Peyer's patch (tissue), 4 donors: Measurements from ENCODE around the gene RBM20.

Experiments used
- POLR2A ChIP-seq, 2 donors: fragments of 450-650 bp; IDR thresholded peaks; one replicate each; pipeline ENCODE4 v1.5.1; 2017; ENCODE audit warnings: antibody characterized with exemption in 2 of 2, mild to moderate bottlenecking in 2 of 2, moderate library complexity in 2 of 2
- TF ChIP-seq, protein P1 (sequence below), 6 experiments: fragments of 450-650 bp in 4 of 6; fragments of 200-600 bp in 2 of 6; sonication (generic) in 1 of 6; IDR thresholded peaks; one replicate each; pipeline ENCODE4 v1.5.1; 2017 to 2019; ENCODE audit warnings: antibody characterized with exemption in 6 of 6, mild to moderate bottlenecking in 3 of 6, moderate library complexity in 1 of 6

DNA sequence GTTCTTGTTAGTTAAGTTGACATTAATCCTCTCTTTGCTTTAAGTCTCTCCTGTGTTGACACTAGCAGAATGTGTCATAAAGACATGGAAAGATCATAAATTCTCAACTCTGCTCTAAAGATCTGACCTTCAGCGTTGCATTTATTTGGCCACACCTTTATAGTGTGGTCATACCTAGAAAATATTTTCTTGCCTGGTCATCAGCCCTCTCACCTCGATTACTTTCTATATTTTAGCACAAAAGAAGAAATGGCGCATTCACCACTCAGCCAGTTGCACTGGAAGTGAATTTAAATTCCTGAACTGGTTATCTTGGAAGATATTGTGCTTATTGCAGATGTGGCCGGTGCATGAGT is 130.9 kb downstream of the RBM20 start:
- TF ChIP-seq, protein P1, sequence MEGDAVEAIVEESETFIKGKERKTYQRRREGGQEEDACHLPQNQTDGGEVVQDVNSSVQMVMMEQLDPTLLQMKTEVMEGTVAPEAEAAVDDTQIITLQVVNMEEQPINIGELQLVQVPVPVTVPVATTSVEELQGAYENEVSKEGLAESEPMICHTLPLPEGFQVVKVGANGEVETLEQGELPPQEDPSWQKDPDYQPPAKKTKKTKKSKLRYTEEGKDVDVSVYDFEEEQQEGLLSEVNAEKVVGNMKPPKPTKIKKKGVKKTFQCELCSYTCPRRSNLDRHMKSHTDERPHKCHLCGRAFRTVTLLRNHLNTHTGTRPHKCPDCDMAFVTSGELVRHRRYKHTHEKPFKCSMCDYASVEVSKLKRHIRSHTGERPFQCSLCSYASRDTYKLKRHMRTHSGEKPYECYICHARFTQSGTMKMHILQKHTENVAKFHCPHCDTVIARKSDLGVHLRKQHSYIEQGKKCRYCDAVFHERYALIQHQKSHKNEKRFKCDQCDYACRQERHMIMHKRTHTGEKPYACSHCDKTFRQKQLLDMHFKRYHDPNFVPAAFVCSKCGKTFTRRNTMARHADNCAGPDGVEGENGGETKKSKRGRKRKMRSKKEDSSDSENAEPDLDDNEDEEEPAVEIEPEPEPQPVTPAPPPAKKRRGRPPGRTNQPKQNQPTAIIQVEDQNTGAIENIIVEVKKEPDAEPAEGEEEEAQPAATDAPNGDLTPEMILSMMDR (IDR thresholded peaks at IDR 0.05) = no peak
- no peak for TF ChIP-seq POLR2A (IDR thresholded peaks at IDR 0.05)
